ENCODE measurements around the gene GH2.
"Not testable (repeated sequence)": the region's sequence is repeated elsewhere in the genome, so short reads cannot be mapped to it uniquely, and the experiment has no call there.

- TF ChIP-seq CTCF (IDR thresholded peaks at IDR 0.05; ENCODE audit: poor library complexity, severe bottlenecking); TAF1 (IDR thresholded peaks at IDR 0.05; ENCODE audit: low read depth); POLR2AphosphoS5 (IDR thresholded peaks at IDR 0.05); SMC3 (conservative IDR thresholded peaks at IDR 0.05; ENCODE audit: poor library complexity): not testable (repeated sequence)
Measured at GRCh38 chr17:63901971-63902370, 20.2 kb upstream of the GH2 start.

Data from neural cell (in vitro differentiated cells).